ENCODE measurements around the gene FBH1. TPM values are rescaled to one million over a fixed set of nuclear protein-coding genes. Genes with fewer than 3 reads are reported as not detected.

The FBH1 gene
- polyA plus RNA-seq, 1 donor from 2014 or later, result 41.1 TPM

Other genes with a start within 250 kb of the FBH1 start
- gene ASB13, start 223.6 kb upstream of the FBH1 start, polyA plus RNA-seq, result 4.7 and 5.6 TPM in 2 replicates
- gene TASOR2, start 205.4 kb upstream of the FBH1 start, polyA plus RNA-seq, result 26.1 and 28.6 TPM in 2 replicates
- gene GDI2, start 76.8 kb upstream of the FBH1 start, polyA plus RNA-seq, result 318 and 352 TPM in 2 replicates
- gene ANKRD16, start 350 bp upstream of the FBH1 start, polyA plus RNA-seq, result 11.0 and 14.2 TPM in 2 replicates
- not detected in 2 replicates for gene IL15RA, start 87.3 kb downstream of the FBH1 start, polyA plus RNA-seq
- not detected in 2 replicates for gene IL2RA, start 172.1 kb downstream of the FBH1 start, polyA plus RNA-seq
- gene RBM17, start 198.8 kb downstream of the FBH1 start, polyA plus RNA-seq, result 109 and 114 TPM in 2 replicates

Data from neural cell (in vitro differentiated cells).